COLO668 (cell line): ENCODE data around the gene USH1G.
"Not testable (repeated sequence)": the region's sequence is repeated elsewhere in the genome, so short reads cannot be mapped to it uniquely, and the experiment has no call there.

Experiments used
- DNase-seq: peaks from one replicate; lab custom pipeline; 2025; ENCODE audit not compliant: unreplicated experiment; lab: John Stamatoyannopoulos, UW

USH1G gene

GRCh38 chr17:74935585-74936469 lies 12.8 kb upstream of the USH1G start, which contains the start of gene OTOP3:
OTOP3 (plus strand) TSS chr17:74935898; CDS start chr17:74935922, 24 bp downstream.
- peak; percentile 49 for DNase-seq

GRCh38 chr17:74935048-74935447 lies 12.0 kb upstream of the USH1G start:
- DNase-seq = no peak

GRCh38 chr17:74930535-74931036 lies 7.5 kb upstream of the USH1G start:
- DNase-seq = no peak

GRCh38 chr17:74928786-74929185 lies 5.7 kb upstream of the USH1G start:
- DNase-seq = no peak

- DNase-seq = no peak
Observed at GRCh38 chr17:74925242-74925641, 2.2 kb upstream of the USH1G start.

GRCh38 chr17:74924250-74924948 lies 1.3 kb upstream of the USH1G start, which contains the start of gene OTOP2:
OTOP2 (plus strand) TSS chr17:74924273; CDS start chr17:74924633, 360 bp downstream.
- DNase-seq = no peak

GRCh38 chr17:74923538-74924249 lies 639 bp upstream of the USH1G start:
- peak; percentile 57 for DNase-seq

GRCh38 chr17:74922172-74922571 lies 883 bp downstream of the USH1G start:
- DNase-seq = no peak

GRCh38 chr17:74921769-74922168 lies 1.3 kb downstream of the USH1G start:
- DNase-seq = no peak

GRCh38 chr17:74921026-74921681 lies 1.9 kb downstream of the USH1G start:
- DNase-seq = no peak

GRCh38 chr17:74920642-74921025 lies 2.4 kb downstream of the USH1G start:
- peak; percentile 29 for DNase-seq

GRCh38 chr17:74920306-74920620 lies 2.8 kb downstream of the USH1G start:
- DNase-seq = no peak

- peak; percentile 20 for DNase-seq
Observed at GRCh38 chr17:74919440-74920305, 3.4 kb downstream of the USH1G start.

- no peak for DNase-seq
Observed at GRCh38 chr17:74918906-74919305, 4.1 kb downstream of the USH1G start.

GRCh38 chr17:74917430-74917829 lies 5.6 kb downstream of the USH1G start:
- DNase-seq = no peak

- DNase-seq = no peak
Observed at GRCh38 chr17:74916851-74917199, 6.2 kb downstream of the USH1G start.

- DNase-seq = no peak
Observed at GRCh38 chr17:74916136-74916850, 6.8 kb downstream of the USH1G start.

- DNase-seq = not testable (repeated sequence)
Observed at GRCh38 chr17:74911423-74911822, 11.6 kb downstream of the USH1G start.

GRCh38 chr17:74909097-74909496 lies 14.0 kb downstream of the USH1G start:
- not testable (repeated sequence) for DNase-seq
